Right atrium auricular region (tissue), 2 donors: Measurements from ENCODE around the gene SLC35F4. TPM values are rescaled to one million over a fixed set of nuclear protein-coding genes. Genes with fewer than 3 reads are reported as not detected.

Source experiments
- DNase-seq: peaks from one replicate; pipeline ENCODE4 v3.0.0-alpha.2; 2019; ENCODE audit warnings: low spot score
- H3K27ac ChIP-seq, 2 donors: fragments of 200-600 bp; sonication (generic); 1 replicate in 1 of 2; 2 replicates in 1 of 2; pipeline ENCODE4 v1.5.1; 2016 to 2019
- H3K27me3 ChIP-seq, 2 donors: fragments of 200-600 bp; sonication (generic); one replicate each; pipeline versions ENCODE4 v1.5.1 to v1.6.0; 2017 to 2019
- H3K36me3 ChIP-seq: fragments of 200-600 bp; sonication (generic); one replicate; pipeline ENCODE4 v1.5.1; 2016
- H3K4me1 ChIP-seq, 2 donors: fragments of 200-600 bp; sonication (generic); one replicate each; pipeline versions ENCODE4 v1.5.1 to v1.6.0; 2017 to 2019
- H3K4me3 ChIP-seq, 2 donors: fragments of 200-600 bp; sonication (generic); 1 replicate in 1 of 2; 2 replicates in 1 of 2; pipeline ENCODE4 v1.5.1; 2017 to 2019; ENCODE audit warnings: mild to moderate bottlenecking in 1 of 2, moderate library complexity in 1 of 2
- H3K9me3 ChIP-seq, 2 donors: fragments of 200-600 bp; sonication (generic); one replicate each; pipeline ENCODE4 v1.5.1; 2019
- total RNA-seq, 2 donors: library from RNA; depleted of rRNA; stranded (reverse); fragments of >200 nt; gene quantifications; one replicate each; pipeline ENCODE4 v1.1.0, GENCODE V29; 2016
- TF ChIP-seq, protein P1 (sequence below), 2 donors: fragments of 200-600 bp; sonication (generic); IDR thresholded peaks; one replicate each; pipeline ENCODE4 v1.5.1; 2019; ENCODE audit warnings: antibody characterized with exemption in 2 of 2

The SLC35F4 gene
- total RNA-seq, 2 donors from 2014 or later: not detected

DNA sequence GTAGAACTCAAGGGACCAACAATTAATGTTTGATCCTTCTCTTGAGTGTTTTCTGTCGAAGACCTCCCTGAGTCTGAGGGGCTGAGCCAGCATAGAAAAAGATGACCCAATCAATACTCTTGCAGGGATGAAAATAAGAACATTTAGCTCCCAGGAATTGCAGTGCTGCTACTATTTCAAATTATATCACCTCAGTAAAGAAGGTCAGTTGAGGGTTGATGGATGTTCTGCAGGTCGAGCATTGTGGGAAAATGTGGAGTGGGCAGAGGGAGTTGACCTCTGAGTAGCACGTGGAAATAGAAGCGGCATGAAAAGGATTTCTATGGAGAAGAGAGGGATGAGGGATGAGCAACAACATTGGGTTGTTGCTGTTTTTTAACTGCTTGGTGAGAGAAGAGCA is 297.3 kb downstream of the SLC35F4 start:
- TF ChIP-seq, protein P1, sequence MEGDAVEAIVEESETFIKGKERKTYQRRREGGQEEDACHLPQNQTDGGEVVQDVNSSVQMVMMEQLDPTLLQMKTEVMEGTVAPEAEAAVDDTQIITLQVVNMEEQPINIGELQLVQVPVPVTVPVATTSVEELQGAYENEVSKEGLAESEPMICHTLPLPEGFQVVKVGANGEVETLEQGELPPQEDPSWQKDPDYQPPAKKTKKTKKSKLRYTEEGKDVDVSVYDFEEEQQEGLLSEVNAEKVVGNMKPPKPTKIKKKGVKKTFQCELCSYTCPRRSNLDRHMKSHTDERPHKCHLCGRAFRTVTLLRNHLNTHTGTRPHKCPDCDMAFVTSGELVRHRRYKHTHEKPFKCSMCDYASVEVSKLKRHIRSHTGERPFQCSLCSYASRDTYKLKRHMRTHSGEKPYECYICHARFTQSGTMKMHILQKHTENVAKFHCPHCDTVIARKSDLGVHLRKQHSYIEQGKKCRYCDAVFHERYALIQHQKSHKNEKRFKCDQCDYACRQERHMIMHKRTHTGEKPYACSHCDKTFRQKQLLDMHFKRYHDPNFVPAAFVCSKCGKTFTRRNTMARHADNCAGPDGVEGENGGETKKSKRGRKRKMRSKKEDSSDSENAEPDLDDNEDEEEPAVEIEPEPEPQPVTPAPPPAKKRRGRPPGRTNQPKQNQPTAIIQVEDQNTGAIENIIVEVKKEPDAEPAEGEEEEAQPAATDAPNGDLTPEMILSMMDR (IDR thresholded peaks at IDR 0.05): no peak
- Histone ChIP-seq H3K9me3 (no peaks in the 10 kb centered on the region), H3K4me3 (no peak overlapping the region), H3K27ac (no peak overlapping the region), H3K4me1 (no peaks in the 10 kb centered on the region), H3K27me3 (no peaks in the 10 kb centered on the region), H3K36me3 (no peaks in the 10 kb centered on the region)
- no peak for DNase-seq

DNA sequence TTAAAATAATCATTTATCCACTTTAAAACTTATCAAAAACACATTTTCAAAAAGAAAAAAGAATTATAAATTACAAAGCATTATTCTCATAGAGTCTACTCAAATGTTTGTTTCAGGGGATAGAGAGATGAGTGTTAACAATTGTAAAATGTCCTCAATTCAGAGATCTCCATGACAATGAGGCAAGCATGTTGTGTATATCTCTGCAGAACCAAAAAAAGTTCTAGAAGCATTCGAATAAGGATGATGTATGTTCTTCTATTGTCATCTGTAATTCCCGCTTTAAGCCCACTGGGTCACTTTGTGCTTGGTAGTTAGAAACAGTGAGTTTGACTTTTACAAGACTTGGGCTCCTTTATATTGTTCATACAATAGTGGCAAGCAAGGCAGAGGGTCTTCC is 298.7 kb downstream of the SLC35F4 start:
- no peaks in the 10 kb centered on the region for H3K9me3 ChIP-seq
- no peaks in the 10 kb centered on the region for H3K36me3 ChIP-seq
- DNase-seq: no peak
- H3K27me3 ChIP-seq: no peaks in the 10 kb centered on the region
- TF ChIP-seq, protein P1 (IDR thresholded peaks at IDR 0.05): no peak
- H3K4me3 ChIP-seq: no peak overlapping the region
- no peaks in the 10 kb centered on the region for H3K4me1 ChIP-seq
- H3K27ac ChIP-seq: no peak overlapping the region

DNA sequence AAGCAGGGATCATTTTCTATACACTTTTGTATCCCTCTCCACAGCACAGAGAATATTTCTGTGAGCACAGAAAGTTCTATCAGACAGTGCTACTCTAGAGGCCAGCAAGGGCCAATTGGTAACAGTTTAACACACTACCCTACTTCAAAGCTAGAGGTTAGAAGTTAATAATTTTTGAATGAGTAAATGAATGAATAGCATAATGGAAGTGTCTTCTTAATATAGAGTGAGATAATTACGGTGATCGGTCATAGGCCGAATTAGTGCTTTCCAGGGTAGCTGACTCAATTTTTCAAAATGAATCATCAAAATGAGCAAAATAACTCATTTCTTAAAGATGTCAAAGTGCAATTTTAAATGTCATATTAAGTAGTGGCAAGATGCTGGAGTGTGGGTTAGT is 305.2 kb downstream of the SLC35F4 start:
- no peak overlapping the region for H3K4me3 ChIP-seq
- TF ChIP-seq, protein P1 (IDR thresholded peaks at IDR 0.05): no peak
- no peaks in the 10 kb centered on the region for H3K9me3 ChIP-seq
- no peaks in the 10 kb centered on the region for H3K4me1 ChIP-seq
- H3K27me3 ChIP-seq: no peaks in the 10 kb centered on the region
- no peaks in the 10 kb centered on the region for H3K36me3 ChIP-seq
- H3K27ac ChIP-seq: no peak overlapping the region
- DNase-seq: no peak

DNA sequence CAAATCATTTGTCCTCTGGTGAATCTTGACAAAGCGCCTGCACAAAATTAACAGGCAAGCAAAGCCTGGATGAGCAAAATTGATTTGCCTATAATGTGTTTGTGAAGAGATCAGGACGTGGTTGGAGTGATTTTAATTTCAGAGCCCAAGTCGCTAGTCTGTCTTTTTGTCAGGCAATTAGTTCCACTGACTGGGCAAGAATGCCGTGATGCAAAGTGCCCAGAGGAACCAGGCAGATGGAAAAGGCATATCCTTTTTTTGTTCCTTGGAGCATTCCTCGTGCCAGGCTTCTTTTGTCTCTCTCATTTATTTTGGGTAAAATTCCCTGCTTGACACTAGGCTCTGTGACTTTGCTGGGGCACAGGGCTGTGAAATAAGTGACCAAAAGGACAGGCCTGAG is 306.3 kb downstream of the SLC35F4 start:
- no peak for DNase-seq
- Histone ChIP-seq H3K4me3 (no peak overlapping the region), H3K4me1 (no peaks in the 10 kb centered on the region), H3K27ac (no peak overlapping the region), H3K36me3 (no peaks in the 10 kb centered on the region), H3K27me3 (no peaks in the 10 kb centered on the region), H3K9me3 (no peaks in the 10 kb centered on the region)
- TF ChIP-seq, protein P1 (IDR thresholded peaks at IDR 0.05): no peak

DNA sequence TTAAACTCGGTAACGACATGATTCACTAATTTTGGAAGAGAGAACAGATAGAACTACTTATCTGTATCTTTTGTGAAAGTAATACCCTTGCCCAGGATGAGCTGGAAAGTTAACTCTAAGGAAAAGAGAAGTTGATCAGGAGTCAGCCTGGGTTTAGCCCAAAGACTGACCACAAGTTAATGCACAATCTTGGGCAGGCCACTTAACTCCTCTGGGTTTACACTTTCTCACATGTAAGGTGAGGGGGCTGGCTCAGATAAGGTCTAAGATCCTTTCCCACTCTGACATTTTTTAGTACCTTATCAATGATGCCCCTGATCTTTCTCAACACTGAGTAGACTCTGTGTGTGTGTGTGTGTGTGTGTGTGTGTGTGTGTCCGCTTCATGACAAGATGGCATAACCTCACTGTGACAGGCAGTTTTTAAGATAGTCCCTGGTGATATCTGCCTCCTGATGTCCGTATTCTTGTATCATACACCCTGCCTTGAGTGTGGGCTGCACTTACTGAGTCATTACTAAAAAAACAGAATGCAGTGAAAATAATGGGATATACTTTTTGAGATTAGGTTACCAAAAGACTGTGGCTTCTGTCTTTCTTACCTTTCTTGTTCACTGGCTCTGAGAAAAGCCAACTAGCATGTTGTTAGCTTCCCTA is 316.0 kb downstream of the SLC35F4 start:
- H3K36me3 ChIP-seq: no peaks in the 10 kb centered on the region
- H3K27me3 ChIP-seq: no peaks in the 10 kb centered on the region
- H3K4me3 ChIP-seq: no peak overlapping the region
- TF ChIP-seq, protein P1 (IDR thresholded peaks at IDR 0.05): no peak
- peaks cover 0 to 13% of the 10 kb centered on the region in 2 donors for H3K9me3 ChIP-seq
- no peaks in the 10 kb centered on the region for H3K4me1 ChIP-seq
- DNase-seq: no peak
- H3K27ac ChIP-seq: no peak overlapping the region

DNA sequence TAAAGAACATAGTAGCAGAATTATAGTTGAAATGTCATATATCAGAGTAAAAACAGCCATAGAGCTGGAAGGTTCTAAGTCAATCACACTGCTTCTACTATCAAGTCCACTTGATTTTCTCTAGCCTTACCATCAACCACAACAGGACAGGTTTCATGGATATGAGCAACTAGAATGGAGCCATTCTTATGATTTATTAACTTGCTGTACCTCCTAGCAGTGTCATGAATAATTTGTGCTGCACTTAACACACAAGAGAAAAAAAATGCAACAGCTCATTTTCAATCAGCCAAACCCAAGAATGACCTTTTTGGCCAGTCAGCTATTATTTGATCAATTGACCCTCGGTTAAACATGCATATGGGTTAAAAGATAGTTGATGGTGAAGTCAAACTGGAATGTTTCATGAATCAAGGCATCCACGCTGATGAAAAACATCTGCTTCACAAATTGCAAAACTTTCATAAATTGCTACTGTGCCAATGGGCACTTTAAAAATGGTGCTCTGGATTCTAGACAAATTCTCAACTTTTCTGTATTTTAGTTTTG is 316.8 kb downstream of the SLC35F4 start:
- H3K36me3 ChIP-seq: no peaks in the 10 kb centered on the region
- no peak for DNase-seq
- no peaks in the 10 kb centered on the region for H3K27me3 ChIP-seq
- TF ChIP-seq, protein P1 (IDR thresholded peaks at IDR 0.05): no peak
- H3K9me3 ChIP-seq: peaks cover 0 to 13% of the 10 kb centered on the region in 2 donors
- H3K4me3 ChIP-seq: no peak overlapping the region
- H3K27ac ChIP-seq: no peak overlapping the region
- no peaks in the 10 kb centered on the region for H3K4me1 ChIP-seq
